ENCODE data around the gene ZNF423.

Gene ZNF423

GRCh38 chr16:49744244-49745220, 111.4 kb downstream of the ZNF423 start:
- H3K9ac ChIP-seq, result no peak overlapping the region
- no peak overlapping the region for H3K27ac ChIP-seq
- peaks cover 2% of the 10 kb centered on the region for H3K79me2 ChIP-seq
- H3K4me2 ChIP-seq (ENCODE audit: low read length), result no peak overlapping the region
- no peak overlapping the region for H3K4me3 ChIP-seq (ENCODE audit: low read depth, low read length)
- no peak overlapping the region for H2AFZ ChIP-seq
- no peaks in the 10 kb centered on the region for H3K9me3 ChIP-seq (ENCODE audit: control insufficient read depth, low read length)
- H3K27me3 ChIP-seq (ENCODE audit: control insufficient read depth, insufficient read depth, low read length), result no peaks in the 10 kb centered on the region
- no peaks in the 10 kb centered on the region for H3K36me3 ChIP-seq (ENCODE audit: control insufficient read depth, insufficient read depth, low read length)
- H3K4me1 ChIP-seq, result no peaks in the 10 kb centered on the region
- no peak for TF ChIP-seq CTCF (IDR thresholded peaks at IDR 0.05)

GRCh38 chr16:49743658-49744057, 112.3 kb downstream of the ZNF423 start:
- Histone ChIP-seq H3K4me3 (ENCODE audit: low read depth, low read length) (no peak overlapping the region), H3K4me1 (no peaks in the 10 kb centered on the region), H3K9me3 (ENCODE audit: control insufficient read depth, low read length) (no peaks in the 10 kb centered on the region), H3K79me2 (peaks cover 2% of the 10 kb centered on the region), H2AFZ (no peak overlapping the region), H3K27ac (no peak overlapping the region), H3K4me2 (ENCODE audit: low read length) (no peak overlapping the region), H3K9ac (no peak overlapping the region), H3K27me3 (ENCODE audit: control insufficient read depth, insufficient read depth, low read length) (no peaks in the 10 kb centered on the region), H3K36me3 (ENCODE audit: control insufficient read depth, insufficient read depth, low read length) (no peaks in the 10 kb centered on the region)
- no peak for TF ChIP-seq CTCF (IDR thresholded peaks at IDR 0.05)

GRCh38 chr16:49743203-49743464, 112.8 kb downstream of the ZNF423 start:
- Histone ChIP-seq H3K27me3 (ENCODE audit: control insufficient read depth, insufficient read depth, low read length) (no peaks in the 10 kb centered on the region), H3K4me3 (ENCODE audit: low read depth, low read length) (no peak overlapping the region), H3K36me3 (ENCODE audit: control insufficient read depth, insufficient read depth, low read length) (no peaks in the 10 kb centered on the region), H2AFZ (no peak overlapping the region), H3K9me3 (ENCODE audit: control insufficient read depth, low read length) (no peaks in the 10 kb centered on the region), H3K4me2 (ENCODE audit: low read length) (no peak overlapping the region), H3K4me1 (no peaks in the 10 kb centered on the region), H3K9ac (no peak overlapping the region), H3K27ac (no peak overlapping the region), H3K79me2 (peaks cover 2% of the 10 kb centered on the region)
- TF ChIP-seq CTCF (IDR thresholded peaks at IDR 0.05), result no peak

GRCh38 chr16:49742428-49743202, 113.3 kb downstream of the ZNF423 start:
- Histone ChIP-seq H3K27me3 (ENCODE audit: control insufficient read depth, insufficient read depth, low read length) (no peaks in the 10 kb centered on the region), H3K9me3 (ENCODE audit: control insufficient read depth, low read length) (no peaks in the 10 kb centered on the region), H2AFZ (no peak overlapping the region), H3K36me3 (ENCODE audit: control insufficient read depth, insufficient read depth, low read length) (no peaks in the 10 kb centered on the region), H3K4me1 (no peaks in the 10 kb centered on the region), H3K4me3 (ENCODE audit: low read depth, low read length) (no peak overlapping the region), H3K4me2 (ENCODE audit: low read length) (no peak overlapping the region), H3K79me2 (peaks cover 2% of the 10 kb centered on the region), H3K27ac (no peak overlapping the region), H3K9ac (no peak overlapping the region)
- no peak for TF ChIP-seq CTCF (IDR thresholded peaks at IDR 0.05)
